ENCODE data around the gene OPN5.

OPN5 gene

DNA sequence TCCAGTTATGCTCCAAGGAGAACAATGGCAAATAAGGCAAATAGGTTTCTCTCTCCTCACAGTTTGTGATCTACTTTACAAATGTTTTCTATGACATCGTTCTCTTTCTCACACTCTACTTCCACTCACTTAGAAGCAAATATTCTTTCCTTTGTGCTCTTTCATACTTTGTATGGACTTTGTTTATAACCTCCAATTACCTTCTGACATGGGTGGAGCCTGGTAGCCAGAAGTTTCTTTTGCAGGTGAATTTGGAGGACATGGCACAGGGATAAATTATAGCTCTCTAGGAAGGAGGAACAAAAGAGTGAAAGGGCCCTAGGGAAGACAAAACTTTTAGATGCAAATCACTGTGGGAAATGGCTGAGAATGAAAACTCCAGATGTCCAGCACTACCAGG, 69.3 kb downstream of the OPN5 start:
- Histone ChIP-seq H3K9me3 (ENCODE audit: control insufficient read depth in 5 of 5, low read length in 5 of 5) (no peaks in the 10 kb centered on the region), H3K9ac (ENCODE audit: low read length in 5 of 5) (no peak overlapping the region), H3K27me3 (ENCODE audit: control insufficient read depth in 5 of 5, insufficient read depth in 4 of 5, low read length in 5 of 5) (no peaks in the 10 kb centered on the region), H3K27ac (ENCODE audit: low read depth, low read length) (no peak overlapping the region), H3K4me3 (ENCODE audit: low read depth in 1 of 5, low read length in 5 of 5) (no peak overlapping the region), H3K36me3 (ENCODE audit: control insufficient read depth in 5 of 5, insufficient read depth in 5 of 5, low read length in 5 of 5) (no peaks in the 10 kb centered on the region), H3K4me1 (ENCODE audit: control insufficient read depth in 5 of 5, insufficient read depth in 5 of 5, low read length in 5 of 5) (no peaks in the 10 kb centered on the region)

DNA sequence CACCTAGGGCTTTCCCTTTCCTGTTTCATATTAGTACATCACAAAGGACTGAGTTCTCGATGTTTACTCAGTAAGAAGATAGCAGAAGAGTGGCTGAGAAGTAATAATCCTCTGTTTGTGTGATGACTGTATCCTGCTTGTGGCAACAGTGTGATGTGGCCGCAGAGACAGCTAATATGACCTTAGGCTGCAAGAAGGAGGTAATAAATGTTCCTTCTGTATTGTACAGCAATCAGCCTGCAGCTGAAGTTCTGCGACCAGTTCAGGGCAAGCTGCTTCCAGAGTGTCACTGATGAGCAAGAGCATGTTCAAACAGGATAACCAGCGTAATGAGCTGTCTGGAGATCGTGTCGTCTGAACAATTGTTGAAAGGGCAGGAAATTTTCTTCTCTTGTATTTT, 70.9 kb downstream of the OPN5 start:
- H3K9ac ChIP-seq (ENCODE audit: low read length in 5 of 5) = no peak overlapping the region
- H3K36me3 ChIP-seq (ENCODE audit: control insufficient read depth in 5 of 5, insufficient read depth in 5 of 5, low read length in 5 of 5) = no peaks in the 10 kb centered on the region
- H3K27ac ChIP-seq (ENCODE audit: low read depth, low read length) = no peak overlapping the region
- no peaks in the 10 kb centered on the region for H3K9me3 ChIP-seq (ENCODE audit: control insufficient read depth in 5 of 5, low read length in 5 of 5)
- no peak overlapping the region for H3K4me3 ChIP-seq (ENCODE audit: low read depth in 1 of 5, low read length in 5 of 5)
- H3K4me1 ChIP-seq (ENCODE audit: control insufficient read depth in 5 of 5, insufficient read depth in 5 of 5, low read length in 5 of 5) = peaks cover 0 to 2% (median 0%) of the 10 kb centered on the region in 5 donors
- no peaks in the 10 kb centered on the region for H3K27me3 ChIP-seq (ENCODE audit: control insufficient read depth in 5 of 5, insufficient read depth in 4 of 5, low read length in 5 of 5)

DNA sequence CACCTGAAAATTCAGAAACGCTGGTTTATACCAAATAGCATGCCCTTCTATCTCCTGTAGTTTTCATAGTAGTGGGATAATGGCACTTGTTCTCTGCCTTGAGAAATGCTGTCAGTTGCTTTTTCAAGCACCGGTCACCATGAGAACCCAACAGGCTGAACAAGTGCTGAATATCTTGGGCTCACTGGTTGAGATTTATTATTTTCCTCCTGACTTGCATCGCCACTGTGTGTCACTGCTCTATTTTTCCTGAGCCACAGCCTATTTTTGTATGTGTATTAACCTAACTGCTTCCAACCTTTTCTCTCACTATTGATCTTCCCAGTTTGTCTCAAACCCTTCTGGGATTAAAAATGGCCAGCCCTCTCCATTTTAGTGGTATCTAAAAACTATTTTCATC, 71.9 kb downstream of the OPN5 start:
- H3K27ac ChIP-seq (ENCODE audit: low read depth, low read length) = no peak overlapping the region
- no peak overlapping the region for H3K4me3 ChIP-seq (ENCODE audit: low read depth in 1 of 5, low read length in 5 of 5)
- no peak overlapping the region for H3K9ac ChIP-seq (ENCODE audit: low read length in 5 of 5)
- peaks cover 0 to 2% (median 0%) of the 10 kb centered on the region in 5 donors for H3K4me1 ChIP-seq (ENCODE audit: control insufficient read depth in 5 of 5, insufficient read depth in 5 of 5, low read length in 5 of 5)
- no peaks in the 10 kb centered on the region for H3K27me3 ChIP-seq (ENCODE audit: control insufficient read depth in 5 of 5, insufficient read depth in 4 of 5, low read length in 5 of 5)
- H3K9me3 ChIP-seq (ENCODE audit: control insufficient read depth in 5 of 5, low read length in 5 of 5) = no peaks in the 10 kb centered on the region
- H3K36me3 ChIP-seq (ENCODE audit: control insufficient read depth in 5 of 5, insufficient read depth in 5 of 5, low read length in 5 of 5) = no peaks in the 10 kb centered on the region

DNA sequence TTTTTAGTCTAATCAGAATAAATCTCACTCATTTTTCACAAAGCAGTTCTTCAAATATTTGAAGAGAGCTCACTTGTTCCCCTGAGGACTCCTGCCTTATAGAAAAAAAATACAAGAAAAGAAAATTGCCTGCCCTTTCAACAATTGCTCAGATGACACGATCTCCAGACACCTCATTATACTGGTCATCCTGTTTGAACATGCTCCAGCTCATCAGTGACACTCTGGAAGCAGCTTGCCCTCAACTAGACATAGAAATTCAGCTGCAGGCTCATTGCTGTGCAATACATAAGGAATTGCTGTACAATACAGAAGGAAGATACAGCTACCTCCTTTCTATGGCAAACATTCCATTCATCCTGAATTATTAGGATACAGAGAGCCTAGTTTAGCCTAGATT, 73.1 kb downstream of the OPN5 start:
- Histone ChIP-seq H3K9me3 (ENCODE audit: control insufficient read depth in 5 of 5, low read length in 5 of 5) (no peaks in the 10 kb centered on the region), H3K4me3 (ENCODE audit: low read depth in 1 of 5, low read length in 5 of 5) (no peak overlapping the region), H3K27ac (ENCODE audit: low read depth, low read length) (no peak overlapping the region), H3K4me1 (ENCODE audit: control insufficient read depth in 5 of 5, insufficient read depth in 5 of 5, low read length in 5 of 5) (peaks cover 0 to 2% (median 0%) of the 10 kb centered on the region in 5 donors), H3K27me3 (ENCODE audit: control insufficient read depth in 5 of 5, insufficient read depth in 4 of 5, low read length in 5 of 5) (no peaks in the 10 kb centered on the region), H3K9ac (ENCODE audit: low read length in 5 of 5) (no peak overlapping the region), H3K36me3 (ENCODE audit: control insufficient read depth in 5 of 5, insufficient read depth in 5 of 5, low read length in 5 of 5) (no peaks in the 10 kb centered on the region)

DNA sequence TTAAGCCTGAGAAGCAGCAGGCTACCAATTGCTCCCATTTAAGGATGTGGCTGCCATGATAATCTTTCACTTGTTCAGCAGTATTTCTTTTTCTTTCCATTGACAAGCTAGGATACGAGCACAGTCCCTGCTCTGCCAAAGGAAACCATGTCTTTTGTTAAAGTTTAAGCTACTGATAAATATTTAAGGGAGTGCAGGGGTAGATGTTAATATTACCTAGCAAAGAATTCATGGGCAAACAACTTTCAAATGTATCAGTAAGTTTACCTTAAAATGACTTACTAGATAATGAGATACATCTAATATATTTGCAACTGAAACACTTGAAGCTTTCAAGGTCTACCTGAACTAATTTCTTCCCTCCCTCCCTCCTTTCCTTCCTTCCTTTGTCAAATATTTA, 77.3 kb downstream of the OPN5 start:
- Histone ChIP-seq H3K4me1 (ENCODE audit: control insufficient read depth in 5 of 5, insufficient read depth in 5 of 5, low read length in 5 of 5) (peaks cover 0 to 2% (median 0%) of the 10 kb centered on the region in 5 donors), H3K9ac (ENCODE audit: low read length in 5 of 5) (no peak overlapping the region), H3K4me3 (ENCODE audit: low read depth in 1 of 5, low read length in 5 of 5) (no peak overlapping the region), H3K36me3 (ENCODE audit: control insufficient read depth in 5 of 5, insufficient read depth in 5 of 5, low read length in 5 of 5) (no peaks in the 10 kb centered on the region), H3K27ac (ENCODE audit: low read depth, low read length) (no peak overlapping the region), H3K27me3 (ENCODE audit: control insufficient read depth in 5 of 5, insufficient read depth in 4 of 5, low read length in 5 of 5) (no peaks in the 10 kb centered on the region), H3K9me3 (ENCODE audit: control insufficient read depth in 5 of 5, low read length in 5 of 5) (no peaks in the 10 kb centered on the region)

DNA sequence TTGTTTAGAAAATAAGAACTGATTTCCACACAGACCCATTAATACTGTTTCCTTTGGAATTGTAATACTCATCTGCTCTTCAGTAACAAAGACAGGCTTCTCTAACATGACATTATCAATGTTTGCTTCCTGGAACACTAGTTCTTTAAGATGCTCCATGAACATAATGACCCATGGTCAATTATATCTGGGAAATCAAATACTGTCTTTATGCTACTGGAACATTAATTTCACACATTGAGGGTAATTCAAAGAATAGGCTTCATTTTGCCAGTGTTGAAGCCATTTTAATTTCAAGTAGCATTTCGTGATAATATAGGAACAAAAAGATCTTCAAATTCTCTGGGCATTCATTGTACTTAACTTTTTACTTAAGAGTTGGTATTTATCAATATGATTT, 80.9 kb downstream of the OPN5 start:
- H3K36me3 ChIP-seq (ENCODE audit: control insufficient read depth in 5 of 5, insufficient read depth in 5 of 5, low read length in 5 of 5) = no peaks in the 10 kb centered on the region
- H3K9me3 ChIP-seq (ENCODE audit: control insufficient read depth in 5 of 5, low read length in 5 of 5) = no peaks in the 10 kb centered on the region
- H3K27me3 ChIP-seq (ENCODE audit: control insufficient read depth in 5 of 5, insufficient read depth in 4 of 5, low read length in 5 of 5) = no peaks in the 10 kb centered on the region
- no peak overlapping the region for H3K9ac ChIP-seq (ENCODE audit: low read length in 5 of 5)
- H3K4me3 ChIP-seq (ENCODE audit: low read depth in 1 of 5, low read length in 5 of 5) = no peak overlapping the region
- no peak overlapping the region for H3K27ac ChIP-seq (ENCODE audit: low read depth, low read length)
- no peaks in the 10 kb centered on the region for H3K4me1 ChIP-seq (ENCODE audit: control insufficient read depth in 5 of 5, insufficient read depth in 5 of 5, low read length in 5 of 5)

DNA sequence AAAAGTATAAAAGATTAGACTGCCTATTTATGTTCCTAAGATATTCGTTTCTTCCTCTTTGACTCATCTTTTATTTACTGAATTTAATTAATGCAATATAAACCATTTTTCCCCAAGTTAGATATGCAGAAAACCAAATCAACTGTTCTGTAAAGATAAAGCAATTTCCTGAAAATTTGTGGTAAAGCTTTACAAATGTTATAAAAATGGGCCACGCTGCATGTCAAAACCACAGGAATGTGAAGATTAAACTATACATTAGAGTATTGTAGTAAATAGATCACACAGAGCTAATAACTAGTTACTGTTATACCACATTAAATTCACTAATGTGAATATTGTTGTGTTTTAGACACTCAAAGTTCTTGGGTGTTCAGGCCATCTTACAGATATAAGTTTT, 83.4 kb downstream of the OPN5 start:
- Histone ChIP-seq H3K4me1 (ENCODE audit: control insufficient read depth in 5 of 5, insufficient read depth in 5 of 5, low read length in 5 of 5) (no peaks in the 10 kb centered on the region), H3K27ac (ENCODE audit: low read depth, low read length) (no peak overlapping the region), H3K27me3 (ENCODE audit: control insufficient read depth in 5 of 5, insufficient read depth in 4 of 5, low read length in 5 of 5) (no peaks in the 10 kb centered on the region), H3K36me3 (ENCODE audit: control insufficient read depth in 5 of 5, insufficient read depth in 5 of 5, low read length in 5 of 5) (no peaks in the 10 kb centered on the region), H3K4me3 (ENCODE audit: low read depth in 1 of 5, low read length in 5 of 5) (no peak overlapping the region), H3K9me3 (ENCODE audit: control insufficient read depth in 5 of 5, low read length in 5 of 5) (no peaks in the 10 kb centered on the region), H3K9ac (ENCODE audit: low read length in 5 of 5) (no peak overlapping the region)

DNA sequence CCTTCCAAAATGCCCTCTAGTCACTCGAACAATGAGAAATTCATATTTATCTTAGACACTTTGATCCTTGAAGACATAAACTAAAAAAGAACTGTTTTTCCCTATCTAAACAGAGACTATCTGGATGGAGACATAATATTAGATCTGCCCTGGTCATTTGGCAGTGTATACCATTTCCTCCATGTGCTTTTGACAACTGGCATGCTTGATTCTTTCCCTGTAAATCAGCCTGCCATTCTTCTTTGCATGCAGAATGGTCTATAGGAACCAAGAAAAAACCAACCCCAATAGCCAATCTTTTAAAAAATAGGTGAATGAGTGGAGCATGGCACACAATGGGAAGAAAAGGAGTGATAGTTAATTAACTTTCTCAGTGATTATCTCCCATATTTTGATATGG, 93.8 kb downstream of the OPN5 start:
- H3K27me3 ChIP-seq (ENCODE audit: control insufficient read depth in 5 of 5, insufficient read depth in 4 of 5, low read length in 5 of 5) = no peaks in the 10 kb centered on the region
- no peaks in the 10 kb centered on the region for H3K9me3 ChIP-seq (ENCODE audit: control insufficient read depth in 5 of 5, low read length in 5 of 5)
- no peak overlapping the region for H3K4me3 ChIP-seq (ENCODE audit: low read depth in 1 of 5, low read length in 5 of 5)
- H3K4me1 ChIP-seq (ENCODE audit: control insufficient read depth in 5 of 5, insufficient read depth in 5 of 5, low read length in 5 of 5) = no peaks in the 10 kb centered on the region
- no peak overlapping the region for H3K9ac ChIP-seq (ENCODE audit: low read length in 5 of 5)
- H3K27ac ChIP-seq (ENCODE audit: low read depth, low read length) = no peak overlapping the region
- H3K36me3 ChIP-seq (ENCODE audit: control insufficient read depth in 5 of 5, insufficient read depth in 5 of 5, low read length in 5 of 5) = no peaks in the 10 kb centered on the region

Measured in subcutaneous abdominal adipose tissue (tissue), 5 donors.